ENCODE measurements around the gene PLCL1. TPM values are rescaled to one million over a fixed set of nuclear protein-coding genes. Genes with fewer than 3 reads are reported as not detected.

PLCL1 gene
- total RNA-seq, 1 donor from 2014 or later, result 93.3 TPM

Other genes with a start within 250 kb of the PLCL1 start
- 4.4 TPM for gene RFTN2, start 129.0 kb upstream of the PLCL1 start, total RNA-seq
- 6.6 TPM for gene MARS2, start 99.2 kb upstream of the PLCL1 start, total RNA-seq
- not detected for gene BOLL, start 19.3 kb upstream of the PLCL1 start, total RNA-seq